Measurements from ENCODE around the gene CLIP4. TPM values are rescaled to one million over a fixed set of nuclear protein-coding genes. Genes with fewer than 3 reads are reported as not detected.

Gene CLIP4
- total and polyA plus RNA-seq, 2 donors, result 12.5 to 28.2 TPM

DNA sequence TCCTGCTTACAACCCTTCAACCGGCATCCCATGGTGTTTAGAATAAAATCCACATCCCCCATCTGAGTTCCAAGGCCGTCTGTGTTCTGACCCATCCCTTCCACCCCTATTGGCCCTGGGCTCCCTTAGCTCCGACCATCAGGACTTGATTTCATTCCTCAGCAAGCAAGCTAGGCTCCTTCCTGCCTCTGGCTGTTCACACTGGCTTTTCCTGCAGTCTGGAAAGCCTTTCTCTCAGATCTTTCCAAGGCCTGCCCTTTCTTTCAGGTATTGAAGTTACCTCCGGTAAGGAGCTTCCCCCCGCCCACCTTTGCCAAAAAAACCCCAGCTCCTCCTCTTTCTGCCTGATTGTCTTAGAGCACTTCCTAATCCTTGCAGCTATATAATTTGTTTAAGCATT, 86.8 kb downstream of the CLIP4 start:
- Histone ChIP-seq H3K4me1 (ENCODE audit: control insufficient read depth in 2 of 2, insufficient read depth in 2 of 2, low read length in 2 of 2) (no peaks in the 10 kb centered on the region), H3K27me3 (ENCODE audit: control insufficient read depth in 2 of 2, insufficient read depth in 1 of 2, low read length in 1 of 2) (no peaks in the 10 kb centered on the region), H3K36me3 (ENCODE audit: control insufficient read depth in 2 of 2, insufficient read depth in 2 of 2, low read length in 1 of 2) (peaks cover 0 to under 1% of the 10 kb centered on the region in 2 donors), H3K9me3 (ENCODE audit: control insufficient read depth in 2 of 2, insufficient read depth in 1 of 2, low read length in 1 of 2) (no peaks in the 10 kb centered on the region), H3K27ac (ENCODE audit: low read depth in 1 of 2, low read length in 1 of 2) (no peak overlapping the region), H3K4me3 (ENCODE audit: low read length in 2 of 2) (no peak overlapping the region)
- WGBS, result 93% methylated on average over 5 of the region's 5 CpGs
- DNase-seq (ENCODE audit: low read depth in 6 of 9, low spot score in 9 of 9), result no peak

DNA sequence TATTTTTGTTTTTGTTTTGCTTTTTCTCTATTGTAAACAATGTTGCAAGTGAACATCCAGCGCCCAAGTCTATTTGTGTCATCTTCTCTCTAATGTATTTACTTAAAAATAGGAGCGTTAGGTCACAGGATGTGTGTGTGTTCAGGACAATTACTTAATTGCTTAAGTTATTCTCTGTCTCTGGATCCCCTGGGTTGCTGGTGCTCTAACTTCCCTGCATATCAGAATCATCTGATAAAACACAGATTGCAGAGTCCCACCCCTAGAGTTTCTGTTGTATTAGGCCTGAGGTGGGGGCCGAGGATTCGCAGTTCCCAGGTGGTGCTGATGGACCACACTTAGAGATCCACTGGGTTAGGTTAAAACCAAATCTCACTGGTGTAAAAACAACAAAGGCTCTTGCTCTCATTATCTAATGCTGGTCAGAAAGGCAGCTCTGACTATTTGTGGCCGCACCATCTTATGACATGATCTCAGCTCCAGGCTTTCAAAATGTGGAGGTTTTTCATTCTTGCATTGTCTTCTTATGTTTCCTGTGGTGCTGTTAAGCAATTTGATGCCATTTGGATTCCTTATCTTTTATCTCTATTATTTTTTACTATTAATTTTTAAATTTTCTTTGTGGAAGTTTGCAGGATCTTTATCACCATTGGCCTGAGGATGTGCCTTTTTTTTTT, 87.7 kb downstream of the CLIP4 start:
- Histone ChIP-seq H3K4me3 (ENCODE audit: low read length in 2 of 2) (no peak overlapping the region), H3K36me3 (ENCODE audit: control insufficient read depth in 2 of 2, insufficient read depth in 2 of 2, low read length in 1 of 2) (peaks cover 0 to 2% of the 10 kb centered on the region in 2 donors), H3K4me1 (ENCODE audit: control insufficient read depth in 2 of 2, insufficient read depth in 2 of 2, low read length in 2 of 2) (no peaks in the 10 kb centered on the region), H3K9me3 (ENCODE audit: control insufficient read depth in 2 of 2, insufficient read depth in 1 of 2, low read length in 1 of 2) (no peaks in the 10 kb centered on the region), H3K27me3 (ENCODE audit: control insufficient read depth in 2 of 2, insufficient read depth in 1 of 2, low read length in 1 of 2) (no peaks in the 10 kb centered on the region), H3K27ac (ENCODE audit: low read depth in 1 of 2, low read length in 1 of 2) (no peak overlapping the region)
- WGBS, result 96% methylated on average over 5 of the region's 5 CpGs
- no peak for DNase-seq (ENCODE audit: low read depth in 6 of 9, low spot score in 9 of 9)

- Histone ChIP-seq H3K27ac (ENCODE audit: low read depth in 1 of 2, low read length in 1 of 2) (no peak overlapping the region), H3K9me3 (ENCODE audit: control insufficient read depth in 2 of 2, insufficient read depth in 1 of 2, low read length in 1 of 2) (no peaks in the 10 kb centered on the region), H3K4me3 (ENCODE audit: low read length in 2 of 2) (no peak overlapping the region), H3K27me3 (ENCODE audit: control insufficient read depth in 2 of 2, insufficient read depth in 1 of 2, low read length in 1 of 2) (no peaks in the 10 kb centered on the region), H3K36me3 (ENCODE audit: control insufficient read depth in 2 of 2, insufficient read depth in 2 of 2, low read length in 1 of 2) (peaks cover 0 to 2% of the 10 kb centered on the region in 2 donors), H3K4me1 (ENCODE audit: control insufficient read depth in 2 of 2, insufficient read depth in 2 of 2, low read length in 2 of 2) (no peaks in the 10 kb centered on the region)
- WGBS, result 79% methylated on average over 5 of the region's 5 CpGs
- no peak for DNase-seq (ENCODE audit: low read depth in 6 of 9, low spot score in 9 of 9)
Measured at GRCh38 chr2:29206941-29207340, 91.7 kb downstream of the CLIP4 start.

DNA sequence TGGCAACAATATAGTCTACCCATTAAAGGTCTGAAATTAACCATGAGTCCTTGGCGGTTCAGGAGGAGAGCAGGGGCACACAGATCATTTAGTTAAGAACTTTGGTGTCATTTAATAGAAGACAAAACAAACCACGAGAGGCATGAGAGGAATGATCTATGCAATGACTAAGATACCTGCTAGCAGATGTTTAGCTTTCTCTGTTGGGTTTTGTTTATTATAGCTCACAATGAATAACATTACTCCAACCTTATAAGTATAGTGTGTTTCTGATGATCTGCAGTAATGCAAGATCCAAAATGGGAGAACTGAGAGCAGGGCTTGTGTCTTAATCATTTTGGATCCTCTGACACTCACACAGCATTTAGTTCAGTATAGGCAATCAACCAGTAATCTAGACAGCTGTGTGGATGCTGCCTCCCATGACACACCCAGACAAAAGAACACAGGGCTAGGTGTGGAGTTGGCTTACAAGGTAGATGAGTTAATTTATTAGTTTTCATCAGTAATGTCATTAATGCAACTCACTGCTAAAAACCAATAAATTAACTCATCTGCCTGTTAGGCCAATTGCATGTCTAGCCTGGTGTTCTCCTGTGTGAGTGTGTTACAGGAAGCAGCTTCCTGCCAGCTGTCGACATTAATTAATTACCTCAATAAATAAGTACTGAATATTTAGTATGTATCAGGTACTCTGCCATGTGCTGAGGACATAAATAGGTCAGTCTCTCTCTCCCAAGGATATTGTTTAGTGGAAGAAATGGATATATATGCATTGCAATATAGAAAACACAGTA, 92.3 kb downstream of the CLIP4 start:
- no peaks in the 10 kb centered on the region for H3K9me3 ChIP-seq (ENCODE audit: control insufficient read depth in 2 of 2, insufficient read depth in 1 of 2, low read length in 1 of 2)
- WGBS, result 75% methylated on average over 3 of the region's 3 CpGs
- H3K27ac ChIP-seq (ENCODE audit: low read depth in 1 of 2, low read length in 1 of 2), result no peak overlapping the region
- peaks cover 0 to 2% of the 10 kb centered on the region in 2 donors for H3K36me3 ChIP-seq (ENCODE audit: control insufficient read depth in 2 of 2, insufficient read depth in 2 of 2, low read length in 1 of 2)
- no peak for DNase-seq (ENCODE audit: low read depth in 6 of 9, low spot score in 9 of 9)
- no peaks in the 10 kb centered on the region for H3K4me1 ChIP-seq (ENCODE audit: control insufficient read depth in 2 of 2, insufficient read depth in 2 of 2, low read length in 2 of 2)
- H3K4me3 ChIP-seq (ENCODE audit: low read length in 2 of 2), result no peak overlapping the region
- H3K27me3 ChIP-seq (ENCODE audit: control insufficient read depth in 2 of 2, insufficient read depth in 1 of 2, low read length in 1 of 2), result no peaks in the 10 kb centered on the region

- Histone ChIP-seq H3K9me3 (ENCODE audit: control insufficient read depth in 2 of 2, insufficient read depth in 1 of 2, low read length in 1 of 2) (no peaks in the 10 kb centered on the region), H3K4me1 (ENCODE audit: control insufficient read depth in 2 of 2, insufficient read depth in 2 of 2, low read length in 2 of 2) (no peaks in the 10 kb centered on the region), H3K36me3 (ENCODE audit: control insufficient read depth in 2 of 2, insufficient read depth in 2 of 2, low read length in 1 of 2) (peaks cover 0 to 2% of the 10 kb centered on the region in 2 donors), H3K4me3 (ENCODE audit: low read length in 2 of 2) (no peak overlapping the region), H3K27ac (ENCODE audit: low read depth in 1 of 2, low read length in 1 of 2) (no peak overlapping the region), H3K27me3 (ENCODE audit: control insufficient read depth in 2 of 2, insufficient read depth in 1 of 2, low read length in 1 of 2) (peaks cover 0 to 2% of the 10 kb centered on the region in 2 donors)
- WGBS, result 93% methylated on average over 5 of the region's 5 CpGs
- no peak for DNase-seq (ENCODE audit: low read depth in 6 of 9, low spot score in 9 of 9)
Measured at GRCh38 chr2:29209551-29209950, 94.3 kb downstream of the CLIP4 start.

GRCh38 chr2:29212009-29212408, 96.8 kb downstream of the CLIP4 start:
- H3K27ac ChIP-seq (ENCODE audit: low read depth in 1 of 2, low read length in 1 of 2), result no peak overlapping the region
- no peaks in the 10 kb centered on the region for H3K4me1 ChIP-seq (ENCODE audit: control insufficient read depth in 2 of 2, insufficient read depth in 2 of 2, low read length in 2 of 2)
- peaks cover 0 to 2% of the 10 kb centered on the region in 2 donors for H3K36me3 ChIP-seq (ENCODE audit: control insufficient read depth in 2 of 2, insufficient read depth in 2 of 2, low read length in 1 of 2)
- 92% methylated on average over 5 of the region's 5 CpGs for WGBS
- H3K27me3 ChIP-seq (ENCODE audit: control insufficient read depth in 2 of 2, insufficient read depth in 1 of 2, low read length in 1 of 2), result peaks cover 0 to 2% of the 10 kb centered on the region in 2 donors
- H3K4me3 ChIP-seq (ENCODE audit: low read length in 2 of 2), result no peak overlapping the region
- DNase-seq (ENCODE audit: low read depth in 6 of 9, low spot score in 9 of 9), result no peak
- no peaks in the 10 kb centered on the region for H3K9me3 ChIP-seq (ENCODE audit: control insufficient read depth in 2 of 2, insufficient read depth in 1 of 2, low read length in 1 of 2)

- no peak for DNase-seq (ENCODE audit: low read depth in 6 of 9, low spot score in 9 of 9)
- Histone ChIP-seq H3K27ac (ENCODE audit: low read depth in 1 of 2, low read length in 1 of 2) (no peak overlapping the region), H3K9me3 (ENCODE audit: control insufficient read depth in 2 of 2, insufficient read depth in 1 of 2, low read length in 1 of 2) (no peaks in the 10 kb centered on the region), H3K4me1 (ENCODE audit: control insufficient read depth in 2 of 2, insufficient read depth in 2 of 2, low read length in 2 of 2) (no peaks in the 10 kb centered on the region), H3K36me3 (ENCODE audit: control insufficient read depth in 2 of 2, insufficient read depth in 2 of 2, low read length in 1 of 2) (no peaks in the 10 kb centered on the region), H3K4me3 (ENCODE audit: low read length in 2 of 2) (no peak overlapping the region), H3K27me3 (ENCODE audit: control insufficient read depth in 2 of 2, insufficient read depth in 1 of 2, low read length in 1 of 2) (peaks cover 0 to 2% of the 10 kb centered on the region in 2 donors)
- 39% methylated on average over 9 of the region's 9 CpGs for WGBS
Measured at GRCh38 chr2:29213888-29214291, 98.7 kb downstream of the CLIP4 start.

DNA sequence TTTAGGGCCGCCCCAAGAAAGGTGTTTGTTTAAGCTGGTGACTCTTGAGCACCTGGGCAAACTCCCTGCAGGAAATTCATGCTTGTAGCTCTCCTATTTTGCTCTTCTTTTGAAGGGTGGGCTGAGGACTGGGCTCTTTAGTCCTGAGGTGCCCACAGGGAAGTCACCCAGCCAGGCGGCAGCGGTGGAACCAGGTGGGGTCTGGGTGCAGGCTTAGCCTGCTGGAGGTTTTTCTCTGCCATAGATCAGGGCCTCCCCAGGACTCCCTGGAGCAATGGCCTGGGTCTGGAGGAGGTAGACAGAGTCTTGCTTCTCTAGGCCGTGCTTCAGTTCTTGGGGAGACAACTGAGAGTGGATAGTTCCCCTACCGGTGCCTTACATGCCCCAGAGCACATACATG, 99.9 kb downstream of the CLIP4 start:
- H3K27me3 ChIP-seq (ENCODE audit: control insufficient read depth in 2 of 2, insufficient read depth in 1 of 2, low read length in 1 of 2), result peaks cover 0 to 2% of the 10 kb centered on the region in 2 donors
- H3K36me3 ChIP-seq (ENCODE audit: control insufficient read depth in 2 of 2, insufficient read depth in 2 of 2, low read length in 1 of 2), result no peaks in the 10 kb centered on the region
- no peak for DNase-seq (ENCODE audit: low read depth in 6 of 9, low spot score in 9 of 9)
- no peaks in the 10 kb centered on the region for H3K9me3 ChIP-seq (ENCODE audit: control insufficient read depth in 2 of 2, insufficient read depth in 1 of 2, low read length in 1 of 2)
- WGBS, result 95% methylated on average over 5 of the region's 5 CpGs
- H3K27ac ChIP-seq (ENCODE audit: low read depth in 1 of 2, low read length in 1 of 2), result no peak overlapping the region
- no peaks in the 10 kb centered on the region for H3K4me1 ChIP-seq (ENCODE audit: control insufficient read depth in 2 of 2, insufficient read depth in 2 of 2, low read length in 2 of 2)
- no peak overlapping the region for H3K4me3 ChIP-seq (ENCODE audit: low read length in 2 of 2)

All from thymus (tissue), 11 donors.